PC-9 (cell line): ENCODE measurements around the gene FIGN. TPM values are rescaled to one million over a fixed set of nuclear protein-coding genes. Genes with fewer than 3 reads are reported as not detected.

Experiments used
- BruUV-seq: library from RNA; stranded (reverse); fragments of 400-500 nt; replicated peaks from 2 replicates; lab custom pipeline; 2021; lab: Mats Ljungman, UMichigan
- CTCF ChIA-PET: fragments of 300-600 bp; sonication (Branson Sonifier 250); formaldehyde crosslinking; loops from one replicate; lab custom pipeline; 2022; ENCODE audit warnings: antibody characterized with exemption; lab: Charles Lee
- POLR2A ChIA-PET: fragments of 300-600 bp; sonication (Branson Sonifier 250); formaldehyde crosslinking; loops from one replicate; lab custom pipeline; 2022; ENCODE audit warnings: antibody characterized with exemption; ENCODE audit not compliant: unreplicated experiment; lab: Charles Lee
- DNase-seq, 2 experiments: peaks; one replicate each; pipeline versions ENCODE4 v3.0.0 to v3.0.0-alpha.2; 2015 to 2022; ENCODE audit warnings: mixed read lengths in 1 of 2
- H2AFZ ChIP-seq: fragments of 200-600 bp; sonication (generic); 2 replicates; pipeline ENCODE4 v1.8.1; 2017; ENCODE audit warnings: antibody characterized with exemption
- H3F3A ChIP-seq: fragments of 200-600 bp; sonication (generic); 2 replicates; pipeline ENCODE4 v1.8.1; 2017; ENCODE audit warnings: antibody characterized with exemption, mild to moderate bottlenecking, low read depth; ENCODE audit not compliant: insufficient read depth
- H3K27ac ChIP-seq: fragments of 200-600 bp; sonication (generic); 2 replicates; pipeline ENCODE4 v1.6.1; 2016; ENCODE audit warnings: mixed run types
- H3K27me3 ChIP-seq: fragments of 200-600 bp; sonication (generic); 2 replicates; pipeline ENCODE4 v1.6.1; 2016; ENCODE audit warnings: low read depth, mixed run types; ENCODE audit not compliant: insufficient read depth
- H3K36me3 ChIP-seq: fragments of 200-600 bp; sonication (generic); 2 replicates; pipeline ENCODE4 v1.6.1; 2016; ENCODE audit warnings: low read depth, mixed run types
- H3K4me1 ChIP-seq: fragments of 200-600 bp; sonication (generic); replicated peaks from 2 replicates; pipeline ENCODE4 v1.6.1; 2016; ENCODE audit warnings: mixed run types; ENCODE audit not compliant: insufficient read depth
- H3K4me2 ChIP-seq: fragments of 200-600 bp; sonication (generic); 2 replicates; pipeline ENCODE4 v1.6.1; 2017; ENCODE audit warnings: mixed run types
- H3K4me3 ChIP-seq: fragments of 200-600 bp; sonication (generic); 2 replicates; pipeline ENCODE4 v1.6.1; 2016; ENCODE audit warnings: mixed run types
- H3K79me2 ChIP-seq: fragments of 200-600 bp; sonication (generic); 2 replicates; pipeline ENCODE4 v1.6.1; 2017; ENCODE audit warnings: low read depth, mixed run types
- H3K9me2 ChIP-seq: fragments of 200-600 bp; sonication (generic); 2 replicates; pipeline ENCODE4 v1.8.1; 2017; ENCODE audit warnings: mild to moderate bottlenecking; ENCODE audit not compliant: insufficient read depth
- H3K9me3 ChIP-seq: fragments of 200-600 bp; sonication (generic); 2 replicates; pipeline ENCODE4 v1.8.1; 2016; ENCODE audit warnings: low read depth; ENCODE audit not compliant: insufficient read depth
- H4K20me1 ChIP-seq: fragments of 200-600 bp; sonication (generic); 2 replicates; pipeline ENCODE4 v1.8.1; 2017; ENCODE audit not compliant: insufficient read depth
- EZH2 ChIP-seq: fragments of 200-600 bp; sonication (generic); IDR thresholded peaks from 2 replicates; pipeline ENCODE4 v1.8.0; 2017; ENCODE audit warnings: antibody characterized with exemption, low read depth
- intact Hi-C: fragments of 100-400 bp; cut with micrococcal nuclease; formaldehyde crosslinking; loops from one replicate; pipeline ENCODE4 v1.10.0; 2022; ENCODE audit not compliant: unreplicated experiment
- total RNA-seq: library from RNA; stranded (reverse); gene quantifications from 2 replicates; pipeline ENCODE4 v1.2.3, GENCODE V29; 2021
- TF ChIP-seq, protein P1 (sequence below): fragments of 200-600 bp; sonication (generic); conservative IDR thresholded peaks from 2 replicates; pipeline ENCODE4 v1.6.1; 2017; ENCODE audit warnings: mixed run types, antibody characterized with exemption, mild to moderate bottlenecking, moderate library complexity

Gene FIGN
- total RNA-seq, 1 experiment from 2014 or later, result 7.4 TPM

DNA sequence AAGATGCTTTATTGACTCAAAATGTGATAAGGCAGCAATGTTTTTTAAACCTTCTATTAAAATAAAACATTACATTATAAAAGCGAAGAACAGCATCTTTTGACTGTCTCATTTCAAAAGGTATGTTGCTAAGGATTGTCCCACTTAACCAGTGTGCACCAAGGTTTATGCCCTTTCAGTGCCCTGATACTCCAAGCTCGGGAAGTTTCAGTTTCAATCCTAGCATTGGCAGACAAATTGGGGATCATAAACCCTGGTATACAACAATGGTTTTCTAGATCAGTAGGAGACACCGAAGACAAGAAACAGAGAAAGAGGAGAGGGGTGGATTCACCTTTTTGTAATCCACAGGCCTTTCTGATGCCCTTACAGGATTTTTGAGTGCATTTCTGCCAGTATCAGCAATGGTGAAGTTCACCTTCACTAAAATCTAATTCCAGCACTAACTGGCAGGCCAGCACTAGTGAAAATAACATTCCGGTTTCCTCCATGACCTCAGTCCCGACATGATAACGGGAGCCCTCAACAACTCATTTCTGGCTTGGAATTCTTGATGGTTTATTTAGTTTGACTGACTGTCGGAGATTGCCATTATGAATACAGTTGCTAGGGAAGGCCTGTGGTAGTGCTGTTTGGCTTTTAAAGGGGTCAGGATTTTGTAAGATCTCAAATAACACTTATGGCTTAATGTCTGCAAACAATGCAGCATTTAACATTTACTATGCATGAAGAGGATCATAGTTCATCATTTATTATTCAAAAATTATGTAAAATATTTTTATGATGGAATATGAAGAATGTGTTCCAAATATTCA lies 33.3 kb upstream of the FIGN start:
- H3K4me2 ChIP-seq, result no peak overlapping the region
- POLR2A ChIA-PET, result no interaction called here
- no TSS peak for BruUV-seq

DNA sequence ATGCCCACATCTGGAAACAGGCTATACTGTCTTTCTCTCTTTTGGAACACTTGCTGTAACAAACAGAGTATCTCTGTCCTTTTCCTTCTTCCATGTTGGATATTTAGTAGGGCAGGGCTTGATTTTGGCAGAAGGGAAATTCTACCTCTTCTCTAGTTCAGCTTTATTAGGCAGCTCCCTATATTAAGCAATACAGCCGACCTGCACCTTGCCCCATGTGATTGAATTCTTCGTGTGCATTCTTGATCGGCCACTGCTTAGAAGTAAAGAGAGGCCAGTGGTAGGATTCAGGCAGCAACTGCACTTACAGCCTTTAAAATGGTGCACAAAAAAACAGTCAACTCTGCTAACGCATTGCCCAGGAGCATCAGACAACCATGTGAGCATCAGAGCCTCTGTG lies 31.3 kb upstream of the FIGN start:
- ChIA-PET POLR2A (interaction anchor here (0.7 kb wide), 1 partner anchor 13 kb away, joined by 5 read pairs; no protein-coding TSS in a partner anchor), CTCF (no interaction called here)
- no peaks in the 10 kb centered on the region for H3F3A ChIP-seq
- no peaks in the 10 kb centered on the region for H3K79me2 ChIP-seq
- no peaks in the 10 kb centered on the region for H3K27me3 ChIP-seq
- H3K27ac ChIP-seq, result no peak overlapping the region
- H3K9me3 ChIP-seq, result no peaks in the 10 kb centered on the region
- TF ChIP-seq, protein P1, sequence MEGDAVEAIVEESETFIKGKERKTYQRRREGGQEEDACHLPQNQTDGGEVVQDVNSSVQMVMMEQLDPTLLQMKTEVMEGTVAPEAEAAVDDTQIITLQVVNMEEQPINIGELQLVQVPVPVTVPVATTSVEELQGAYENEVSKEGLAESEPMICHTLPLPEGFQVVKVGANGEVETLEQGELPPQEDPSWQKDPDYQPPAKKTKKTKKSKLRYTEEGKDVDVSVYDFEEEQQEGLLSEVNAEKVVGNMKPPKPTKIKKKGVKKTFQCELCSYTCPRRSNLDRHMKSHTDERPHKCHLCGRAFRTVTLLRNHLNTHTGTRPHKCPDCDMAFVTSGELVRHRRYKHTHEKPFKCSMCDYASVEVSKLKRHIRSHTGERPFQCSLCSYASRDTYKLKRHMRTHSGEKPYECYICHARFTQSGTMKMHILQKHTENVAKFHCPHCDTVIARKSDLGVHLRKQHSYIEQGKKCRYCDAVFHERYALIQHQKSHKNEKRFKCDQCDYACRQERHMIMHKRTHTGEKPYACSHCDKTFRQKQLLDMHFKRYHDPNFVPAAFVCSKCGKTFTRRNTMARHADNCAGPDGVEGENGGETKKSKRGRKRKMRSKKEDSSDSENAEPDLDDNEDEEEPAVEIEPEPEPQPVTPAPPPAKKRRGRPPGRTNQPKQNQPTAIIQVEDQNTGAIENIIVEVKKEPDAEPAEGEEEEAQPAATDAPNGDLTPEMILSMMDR, result no peak
- no peak for TF ChIP-seq EZH2
- intact Hi-C loops, result no loop called here
- no peak for DNase-seq
- no peak overlapping the region for H2AFZ ChIP-seq
- no peaks in the 10 kb centered on the region for H4K20me1 ChIP-seq
- no peak overlapping the region for H3K4me3 ChIP-seq
- H3K4me1 ChIP-seq, result 0 out of 2 replicates have a peak, but pooled peaks cover 5% of the 10 kb centered on the region
- H3K9me2 ChIP-seq, result no peaks in the 10 kb centered on the region
- BruUV-seq, result no TSS peak
- H3K4me2 ChIP-seq, result no peak overlapping the region
- no peaks in the 10 kb centered on the region for H3K36me3 ChIP-seq

More for the DNA sequence above, 33.3 kb upstream of the FIGN start:
- intact Hi-C loops, result no loop called here
- H3K27me3 ChIP-seq, result no peaks in the 10 kb centered on the region
- no peaks in the 10 kb centered on the region for H3F3A ChIP-seq
- no peak overlapping the region for H3K4me3 ChIP-seq
- H3K9me3 ChIP-seq, result no peaks in the 10 kb centered on the region
- H2AFZ ChIP-seq, result no peak overlapping the region
- CTCF ChIA-PET, result no interaction called here
- H3K79me2 ChIP-seq, result no peaks in the 10 kb centered on the region
- TF ChIP-seq, protein P1, result no peak
- TF ChIP-seq EZH2, result no peak
- H4K20me1 ChIP-seq, result no peaks in the 10 kb centered on the region
- H3K36me3 ChIP-seq, result no peaks in the 10 kb centered on the region
- H3K9me2 ChIP-seq, result no peaks in the 10 kb centered on the region
- no peak for DNase-seq
- no peak overlapping the region for H3K27ac ChIP-seq
- H3K4me1 ChIP-seq, result peaks cover 8% of the 10 kb centered on the region

DNA sequence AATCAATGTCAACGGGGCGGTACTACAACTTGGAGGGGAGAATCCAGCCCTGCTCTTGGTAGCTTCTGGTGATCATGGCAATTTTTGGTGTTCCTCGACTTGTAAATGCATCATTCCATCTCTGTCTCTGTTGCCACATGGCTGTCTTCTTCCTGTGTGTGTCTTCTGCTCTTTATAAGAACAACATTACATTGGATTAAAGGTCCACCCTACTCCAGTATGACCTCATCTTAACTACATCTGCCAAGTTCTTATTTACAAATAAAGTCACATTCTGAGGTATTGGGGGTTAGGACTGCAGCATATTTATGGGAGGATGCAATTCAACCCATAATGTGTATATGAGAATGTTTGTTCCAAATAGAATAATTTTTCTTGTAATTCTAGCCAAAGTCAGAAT lies 28.8 kb upstream of the FIGN start:
- Histone ChIP-seq H3K9me3 (no peaks in the 10 kb centered on the region), H3K36me3 (no peaks in the 10 kb centered on the region), H3K4me1 (no peaks in the 10 kb centered on the region), H2AFZ (no peak overlapping the region), H3K9me2 (no peaks in the 10 kb centered on the region), H3K27ac (no peak overlapping the region), H3K27me3 (no peaks in the 10 kb centered on the region), H3K4me2 (no peak overlapping the region), H3K79me2 (no peaks in the 10 kb centered on the region), H3F3A (no peaks in the 10 kb centered on the region), H4K20me1 (no peaks in the 10 kb centered on the region), H3K4me3 (no peak overlapping the region)
- DNase-seq, result no peak
- intact Hi-C loops, result no loop called here
- TF ChIP-seq EZH2, result no peak
- TF ChIP-seq, protein P1, result no peak
- CTCF ChIA-PET, result no interaction called here
- no TSS peak for BruUV-seq
- POLR2A ChIA-PET, result no interaction called here
